Measurements from ENCODE around the gene LRRIQ4.

DNA sequence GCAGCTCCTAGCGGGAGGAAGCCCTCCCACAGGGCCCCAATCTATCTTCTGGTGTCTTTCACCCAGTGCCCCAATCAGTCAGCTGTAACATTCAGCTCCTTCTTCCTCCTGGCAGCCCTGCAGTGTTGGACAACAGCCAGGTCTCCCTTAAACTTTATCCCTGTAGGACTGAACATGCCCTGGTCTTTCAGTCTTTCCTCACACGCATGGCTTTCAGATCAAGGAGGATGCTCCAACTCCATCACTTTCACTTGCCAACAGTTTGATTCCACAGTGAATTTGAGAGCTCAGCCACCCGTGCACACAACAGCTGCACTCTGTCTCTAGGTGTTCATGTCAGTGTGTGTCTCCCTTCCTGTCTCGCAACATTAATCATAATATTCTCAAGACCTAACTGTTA lies 28.5 kb downstream of the LRRIQ4 start:
- TF ChIP-seq POLR2A (IDR thresholded peaks at IDR 0.05), result no peak
- TF ChIP-seq, protein P1, sequence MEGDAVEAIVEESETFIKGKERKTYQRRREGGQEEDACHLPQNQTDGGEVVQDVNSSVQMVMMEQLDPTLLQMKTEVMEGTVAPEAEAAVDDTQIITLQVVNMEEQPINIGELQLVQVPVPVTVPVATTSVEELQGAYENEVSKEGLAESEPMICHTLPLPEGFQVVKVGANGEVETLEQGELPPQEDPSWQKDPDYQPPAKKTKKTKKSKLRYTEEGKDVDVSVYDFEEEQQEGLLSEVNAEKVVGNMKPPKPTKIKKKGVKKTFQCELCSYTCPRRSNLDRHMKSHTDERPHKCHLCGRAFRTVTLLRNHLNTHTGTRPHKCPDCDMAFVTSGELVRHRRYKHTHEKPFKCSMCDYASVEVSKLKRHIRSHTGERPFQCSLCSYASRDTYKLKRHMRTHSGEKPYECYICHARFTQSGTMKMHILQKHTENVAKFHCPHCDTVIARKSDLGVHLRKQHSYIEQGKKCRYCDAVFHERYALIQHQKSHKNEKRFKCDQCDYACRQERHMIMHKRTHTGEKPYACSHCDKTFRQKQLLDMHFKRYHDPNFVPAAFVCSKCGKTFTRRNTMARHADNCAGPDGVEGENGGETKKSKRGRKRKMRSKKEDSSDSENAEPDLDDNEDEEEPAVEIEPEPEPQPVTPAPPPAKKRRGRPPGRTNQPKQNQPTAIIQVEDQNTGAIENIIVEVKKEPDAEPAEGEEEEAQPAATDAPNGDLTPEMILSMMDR (IDR thresholded peaks at IDR 0.05), result no peak

Data from body of pancreas (tissue), 4 donors.